Omental fat pad (tissue), 4 donors: Measurements from ENCODE around the gene AMBRA1. TPM values are rescaled to one million over a fixed set of nuclear protein-coding genes. Genes with fewer than 3 reads are reported as not detected.

Source experiments
- ATAC-seq: fragments of 150-250 bp; one replicate; pipeline ENCODE4 v1.9.1; 2016; ENCODE audit warnings: mild to moderate bottlenecking, moderate library complexity; ENCODE audit not compliant: low FRiP score
- DNase-seq: peaks from one replicate; pipeline ENCODE4 v3.0.0-alpha.2; 2019; ENCODE audit warnings: low spot score
- CTCF ChIP-seq, 3 donors: fragments of 450-650 bp; IDR thresholded peaks; one replicate each; pipeline ENCODE4 v1.5.1; 2016 to 2017; ENCODE audit warnings: antibody characterized with exemption in 3 of 3, mild to moderate bottlenecking in 3 of 3, moderate library complexity in 2 of 3
- total RNA-seq, 4 donors: library from RNA; depleted of rRNA; stranded (reverse); fragments of >200 nt; gene quantifications; one replicate each; pipeline ENCODE4 v1.1.0, GENCODE V29; 2016

The AMBRA1 gene
- total RNA-seq, 4 donors from 2014 or later = 19.2 to 41.0 (median 23.5) TPM

- ATAC-seq = no peak
Measured at GRCh38 chr11:46427364-46427763, 166.5 kb downstream of the AMBRA1 start.

DNA sequence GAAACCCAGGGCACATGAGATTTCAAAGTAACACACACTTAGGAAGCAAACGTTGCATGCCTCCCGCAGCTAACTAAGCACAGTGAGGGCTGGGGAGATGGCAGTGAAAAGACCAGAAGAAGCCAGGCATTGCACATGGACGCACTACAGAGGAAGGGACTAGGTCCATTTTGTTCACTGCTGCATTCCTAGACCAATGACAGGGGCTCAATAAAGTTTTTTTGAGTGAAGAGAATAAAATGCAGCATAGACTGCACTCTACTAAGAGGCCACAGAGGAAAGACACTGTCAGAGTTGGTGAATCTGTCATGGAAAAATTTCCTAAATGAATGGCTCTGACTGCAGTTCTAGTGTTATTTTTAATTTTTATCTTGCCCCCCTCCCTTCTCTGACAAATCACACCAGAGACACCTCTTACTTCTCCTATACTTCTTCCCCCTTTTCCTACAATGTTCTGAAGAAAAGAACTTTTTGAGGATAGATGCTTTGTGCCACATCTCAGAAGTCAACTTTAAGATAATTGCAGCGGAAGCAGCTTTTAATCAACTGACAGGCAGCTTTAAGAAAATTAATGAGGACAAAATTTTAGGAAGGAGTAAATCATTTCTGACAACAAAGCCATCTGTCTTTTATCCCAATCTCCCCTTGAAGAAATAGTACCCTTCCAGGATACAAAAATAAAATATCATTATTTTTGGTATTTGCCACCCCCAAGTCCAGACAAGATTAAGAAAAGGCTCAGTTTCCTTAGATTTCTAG is 167.4 kb downstream of the AMBRA1 start:
- ATAC-seq (no peak), DNase-seq (no peak)
- TF ChIP-seq CTCF (IDR thresholded peaks at IDR 0.05) = no peak

More at GRCh38 chr11:46427364-46427763, 166.5 kb downstream of the AMBRA1 start:
- no peak for DNase-seq
- TF ChIP-seq CTCF (IDR thresholded peaks at IDR 0.05) = no peak

GRCh38 chr11:46422588-46422987 is 171.2 kb downstream of the AMBRA1 start:
- DNase-seq (no peak), ATAC-seq (no peak)
- no peak for TF ChIP-seq CTCF (IDR thresholded peaks at IDR 0.05)

- no peak for TF ChIP-seq CTCF (IDR thresholded peaks at IDR 0.05)
- ATAC-seq = no peak
- DNase-seq = no peak
Measured at GRCh38 chr11:46421257-46421880, 172.5 kb downstream of the AMBRA1 start.

DNA sequence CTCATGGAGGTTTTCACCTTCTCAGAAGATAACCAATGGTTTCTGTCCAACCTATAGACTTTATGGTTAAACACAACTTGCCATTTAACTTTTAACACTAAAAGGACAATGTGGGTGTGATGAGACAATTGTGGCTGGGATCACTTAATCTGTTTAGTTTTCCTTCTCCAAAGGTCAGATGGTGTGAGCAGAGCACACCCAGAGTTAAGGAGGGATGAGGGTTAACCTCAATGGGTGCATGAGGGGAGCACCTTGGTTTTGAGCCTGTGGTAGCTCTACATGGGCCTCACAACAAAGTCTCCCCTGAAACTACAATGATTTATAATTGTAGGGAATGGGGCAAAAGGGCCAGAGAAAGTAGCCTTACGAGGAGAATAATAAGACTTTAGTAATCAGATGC is 173.3 kb downstream of the AMBRA1 start:
- no peak for DNase-seq
- no peak for ATAC-seq
- no peak for TF ChIP-seq CTCF (IDR thresholded peaks at IDR 0.05)

DNA sequence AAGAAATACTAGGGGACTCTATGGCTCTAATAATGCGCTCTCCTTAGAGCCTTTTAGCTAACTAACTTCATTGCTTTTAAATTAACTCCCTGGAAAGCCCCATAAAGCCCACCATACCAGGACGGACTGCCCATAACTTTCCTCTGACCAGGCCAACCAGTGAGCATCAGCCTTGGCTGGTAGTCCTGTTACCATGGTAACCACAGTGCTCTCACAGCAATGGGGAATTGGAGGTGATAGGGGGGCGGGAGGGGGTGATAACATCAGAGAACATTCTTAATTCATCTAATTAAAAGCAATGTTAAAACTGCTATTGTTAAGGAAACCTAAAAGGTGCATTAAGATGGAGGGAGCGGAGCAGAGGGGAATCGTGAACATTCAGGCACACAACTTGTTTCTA is 175.1 kb downstream of the AMBRA1 start:
- ATAC-seq (no peak), DNase-seq (no peak)
- no peak for TF ChIP-seq CTCF (IDR thresholded peaks at IDR 0.05)

GRCh38 chr11:46417711-46418110 is 176.1 kb downstream of the AMBRA1 start:
- DNase-seq (no peak), ATAC-seq (no peak)
- no peak for TF ChIP-seq CTCF (IDR thresholded peaks at IDR 0.05)
